ENCODE data around the gene ASPDH. TPM values are rescaled to one million over a fixed set of nuclear protein-coding genes. Genes with fewer than 3 reads are reported as not detected.

Gene ASPDH
- total RNA-seq (2022; extraction: Qiagen RNA extraction; ENCODE audit: low read depth), result not detected in 5 replicates

GRCh38 chr19:50513746-50514345, at the start of gene ASPDH:
TSS of gene ASPDH (minus strand) at chr19:50513913. CDS start at chr19:50513823, 90 bp downstream.

GRCh38 chr19:50511069-50511822, 2.5 kb downstream of the ASPDH start, which contains the start of gene JOSD2:
TSS of gene JOSD2 (minus strand) at chr19:50511191. CDS start at chr19:50510431, 760 bp downstream.

GRCh38 chr19:50476224-50476906, 37.3 kb downstream of the ASPDH start, which contains the start of the genes EMC10 and GARIN5A:
TSS of gene EMC10 (plus strand) at chr19:50476507. CDS start at chr19:50476545, 38 bp downstream.
TSS of gene GARIN5A (minus strand) at chr19:50476848. CDS start at chr19:50476388, 460 bp downstream.

Other genes with a start within 250 kb of the ASPDH start
- 1.2 to 1.8 TPM (median 1.3 TPM) in 5 replicates for gene KCNC3, start 184.5 kb downstream of the ASPDH start, total RNA-seq (2022; extraction: Qiagen RNA extraction; ENCODE audit: low read depth)
- 0.71 to 1.9 TPM (median 1.5 TPM) in 5 replicates for gene NAPSA, start 148.3 kb downstream of the ASPDH start, total RNA-seq (2022; extraction: Qiagen RNA extraction; ENCODE audit: low read depth)
- 61.2 to 86.8 TPM (median 81.4 TPM) in 5 replicates for gene NR1H2, start 137.5 kb downstream of the ASPDH start, total RNA-seq (2022; extraction: Qiagen RNA extraction; ENCODE audit: low read depth)
- 54.0 to 87.6 TPM (median 79.1 TPM) in 5 replicates for gene POLD1, start 129.6 kb downstream of the ASPDH start, total RNA-seq (2022; extraction: Qiagen RNA extraction; ENCODE audit: low read depth)
- gene SPIB, start 95.0 kb downstream of the ASPDH start, total RNA-seq (2022; extraction: Qiagen RNA extraction; ENCODE audit: low read depth), result 0.18 to 0.51 TPM (median 0.33 TPM) in 5 replicates
- 0.03 TPM in 1 of 5 replicates, not detected in the others for gene MYBPC2, start 81.0 kb downstream of the ASPDH start, total RNA-seq (2022; extraction: Qiagen RNA extraction; ENCODE audit: low read depth)
- 104 to 161 TPM (median 149 TPM) in 5 replicates for gene EMC10, start 37.4 kb downstream of the ASPDH start, total RNA-seq (2022; extraction: Qiagen RNA extraction; ENCODE audit: low read depth)
- 1.9 to 2.3 TPM (median 2.2 TPM) in 5 replicates for gene GARIN5A, start 37.1 kb downstream of the ASPDH start, total RNA-seq (2022; extraction: Qiagen RNA extraction; ENCODE audit: low read depth)
- 52.1 to 89.0 TPM (median 82.4 TPM) in 5 replicates for gene JOSD2, start 2.7 kb downstream of the ASPDH start, total RNA-seq (2022; extraction: Qiagen RNA extraction; ENCODE audit: low read depth)
- gene LRRC4B, start 54.5 kb upstream of the ASPDH start, total RNA-seq (2022; extraction: Qiagen RNA extraction; ENCODE audit: low read depth), result 0.31 to 0.76 TPM (median 0.60 TPM) in 5 replicates
- gene SYT3, start 126.0 kb upstream of the ASPDH start, total RNA-seq (2022; extraction: Qiagen RNA extraction; ENCODE audit: low read depth), result 0.36 to 0.76 TPM (median 0.51 TPM) in 5 replicates
- gene C19orf81, start 135.5 kb upstream of the ASPDH start, total RNA-seq (2022; extraction: Qiagen RNA extraction; ENCODE audit: low read depth), result 4.4 to 11.2 TPM (median 9.5 TPM) in 5 replicates
- gene SHANK1, start 205.9 kb upstream of the ASPDH start, total RNA-seq (2022; extraction: Qiagen RNA extraction; ENCODE audit: low read depth), result 0.07 to 0.35 TPM (median 0.20 TPM) in 5 replicates
- gene CLEC11A, start 209.5 kb upstream of the ASPDH start, total RNA-seq (2022; extraction: Qiagen RNA extraction; ENCODE audit: low read depth), result 5.1 to 9.7 TPM (median 9.2 TPM) in 5 replicates

Measured in A549 treated with CpdA at 1 μM for 4 hours (cell line).